Measurements from ENCODE around the gene CELA2B.

- TF ChIP-seq POU6F1 (CRISPR knock-in tag; IDR thresholded peaks at IDR 0.05; ENCODE audit: borderline replicate concordance, low read depth): no peak
- TF ChIP-seq ESRRG (CRISPR knock-in tag; IDR thresholded peaks at IDR 0.05): no peak
- no peak for TF ChIP-seq ZNF565 (CRISPR knock-in tag; conservative IDR thresholded peaks at IDR 0.05; ENCODE audit: low read depth)
Measured at GRCh38 chr1:15441247-15441646, 34.7 kb upstream of the CELA2B start.
